Tibial nerve (tissue), 3 donors: ENCODE results near the gene GALNT6.

Experiments
- EP300 ChIP-seq, 2 donors: sonication (generic); formaldehyde crosslinking; IDR thresholded peaks; one replicate each; pipeline ENCODE4 v1.6.1; 2017; ENCODE audit warnings: antibody characterized with exemption in 2 of 2, mild to moderate bottlenecking in 1 of 2
- POLR2A ChIP-seq, 2 donors: fragments of 450-650 bp; IDR thresholded peaks; one replicate each; pipeline ENCODE4 v1.6.1; 2017; ENCODE audit warnings: antibody characterized with exemption in 2 of 2, mild to moderate bottlenecking in 2 of 2, moderate library complexity in 2 of 2

GRCh38 chr12:51413791-51414190 lies 22.6 kb upstream of the GALNT6 start:
- TF ChIP-seq EP300 (IDR thresholded peaks at IDR 0.05) (no peak), POLR2A (IDR thresholded peaks at IDR 0.05) (no peak)
